HG02798 (cell line): ENCODE results near the gene EP300.
"Not testable (repeated sequence)": the region's sequence is repeated elsewhere in the genome, so short reads cannot be mapped to it uniquely, and the experiment has no call there.

Experiments
- ATAC-seq: cut with Tn5 transposase; IDR thresholded peaks from one replicate; pipeline ENCODE4 v1.9.1; 2021; ENCODE audit warnings: mild to moderate bottlenecking; ENCODE audit not compliant: unreplicated experiment, poor library complexity

Gene EP300

GRCh38 chr22:41092023-41092817 is at the start of gene EP300:
EP300 (plus strand) TSS chr22:41092592; CDS start chr22:41093005, 413 bp downstream.
- peak; percentile 45 for ATAC-seq

GRCh38 chr22:41043722-41044121 is 48.7 kb upstream of the EP300 start:
- no peak for ATAC-seq

GRCh38 chr22:41045575-41045974 is 46.8 kb upstream of the EP300 start:
- not testable (repeated sequence) for ATAC-seq

- ATAC-seq: no peak
Measured at GRCh38 chr22:41047801-41048211, 44.6 kb upstream of the EP300 start.

- not testable (repeated sequence) for ATAC-seq
Measured at GRCh38 chr22:41048345-41048744, 44.0 kb upstream of the EP300 start.

- ATAC-seq: no peak
Measured at GRCh38 chr22:41048791-41049717, 43.3 kb upstream of the EP300 start.

GRCh38 chr22:41049795-41050194 is 42.6 kb upstream of the EP300 start:
- ATAC-seq: not testable (repeated sequence)

- ATAC-seq: no peak
Measured at GRCh38 chr22:41050883-41051282, 41.5 kb upstream of the EP300 start.

GRCh38 chr22:41052661-41053490 is 39.5 kb upstream of the EP300 start:
- no peak for ATAC-seq

- ATAC-seq: no peak
Measured at GRCh38 chr22:41057076-41057475, 35.3 kb upstream of the EP300 start.

GRCh38 chr22:41062146-41062545 is 30.2 kb upstream of the EP300 start:
- ATAC-seq: no peak

- ATAC-seq: not testable (repeated sequence)
Measured at GRCh38 chr22:41064326-41064725, 28.1 kb upstream of the EP300 start.

GRCh38 chr22:41066341-41066740 is 26.1 kb upstream of the EP300 start:
- not testable (repeated sequence) for ATAC-seq

- ATAC-seq: not testable (repeated sequence)
Measured at GRCh38 chr22:41067968-41068367, 24.4 kb upstream of the EP300 start.

GRCh38 chr22:41070665-41071331 is 21.6 kb upstream of the EP300 start:
- ATAC-seq: no peak

GRCh38 chr22:41074061-41074460 is 18.3 kb upstream of the EP300 start:
- ATAC-seq: no peak

- no peak for ATAC-seq
Measured at GRCh38 chr22:41074466-41074865, 17.9 kb upstream of the EP300 start.

GRCh38 chr22:41074941-41075710 is 17.3 kb upstream of the EP300 start:
- ATAC-seq: no peak

GRCh38 chr22:41075946-41076345 is 16.4 kb upstream of the EP300 start:
- ATAC-seq: no peak
